H1 (cell line): ENCODE measurements around the gene TBX6. TPM values are rescaled to one million over a fixed set of nuclear protein-coding genes. Genes with fewer than 3 reads are reported as not detected.
"Not testable (repeated sequence)": the region's sequence is repeated elsewhere in the genome, so short reads cannot be mapped to it uniquely, and the experiment has no call there.

Source experiments
- CTCF ChIA-PET: fragments of 300-600 bp; sonication (Branson Sonifier 250); formaldehyde crosslinking; loops from one replicate; lab custom pipeline; 2021; ENCODE audit not compliant: partially characterized antibody; lab: Charles Lee
- POLR2A ChIA-PET: fragments of 300-600 bp; sonication (Branson Sonifier 250); formaldehyde crosslinking; loops from one replicate; lab custom pipeline; 2021; ENCODE audit warnings: inconsistent platforms; ENCODE audit not compliant: partially characterized antibody; lab: Charles Lee
- DNase-seq, 2 experiments: peaks; one replicate each; pipeline versions ENCODE4 v3.0.0 to v3.0.0-alpha.2; 2010 to 2022; ENCODE audit warnings: low spot score in 2 of 2, low read depth in 1 of 2, mixed read lengths in 1 of 2
- FAIRE-seq: peaks from 2 replicates; lab custom pipeline; 2011; peaks lifted over from hg19 to GRCh38; lab: Jason Lieb, UNC
- H2AFZ ChIP-seq: 2 replicates; pipeline ENCODE4 v1.8.1; 2012; ENCODE audit warnings: low read length, inconsistent platforms
- H2AK5ac ChIP-seq: 2 replicates; pipeline ENCODE4 v1.6.1; 2013; ENCODE audit warnings: low read depth, low read length
- H2BK120ac ChIP-seq: replicated peaks from 2 replicates; pipeline ENCODE3; 2013; ENCODE audit warnings: low read depth, low read length, inconsistent platforms
- H2BK12ac ChIP-seq: 2 replicates; pipeline ENCODE4 v1.6.1; 2013; ENCODE audit warnings: low read depth, low read length
- H2BK15ac ChIP-seq: 2 replicates; pipeline ENCODE4 v1.6.1; 2013; ENCODE audit warnings: low read length
- H2BK20ac ChIP-seq: 2 replicates; pipeline ENCODE4 v1.6.1; 2013; ENCODE audit warnings: low read length
- H2BK5ac ChIP-seq: 2 replicates; pipeline ENCODE4 v1.6.1; 2013; ENCODE audit warnings: low read depth, low read length
- H3K14ac ChIP-seq: 2 replicates; pipeline ENCODE4 v1.6.1; 2013; ENCODE audit warnings: inconsistent platforms; ENCODE audit not compliant: insufficient read length
- H3K18ac ChIP-seq: 2 replicates; pipeline ENCODE4 v1.6.1; 2013; ENCODE audit warnings: low read length; ENCODE audit errors: extremely low read depth
- H3K23ac ChIP-seq: 2 replicates; pipeline ENCODE4 v1.6.1; 2013; ENCODE audit warnings: inconsistent platforms; ENCODE audit not compliant: insufficient read length
- H3K23me2 ChIP-seq: 2 replicates; pipeline ENCODE4 v1.6.1; 2013; ENCODE audit warnings: low read depth, low read length
- H3K27ac ChIP-seq: 2 replicates; pipeline ENCODE4 v1.6.1; 2011; ENCODE audit warnings: low read depth, low read length, inconsistent platforms
- H3K27me3 ChIP-seq, 4 experiments: replicated peaks in 1 of 4; 1 replicate in 1 of 4; 2 replicates in 3 of 4; pipeline versions ENCODE4 v1.6.1 to v1.8.1; 2011 to 2013; ENCODE audit warnings: low read length in 3 of 4, mild to moderate bottlenecking in 3 of 4, inconsistent platforms in 2 of 4, mixed read lengths in 2 of 4, moderate library complexity in 1 of 4; ENCODE audit not compliant: control insufficient read depth in 3 of 4, insufficient read depth in 3 of 4; ENCODE audit errors: extremely low read depth in 1 of 4
- H3K36me3 ChIP-seq, 4 experiments: 2 replicates each; pipeline versions ENCODE4 v1.6.1 to v1.8.1; 2011 to 2013; ENCODE audit warnings: mild to moderate bottlenecking in 4 of 4, low read length in 3 of 4, moderate library complexity in 2 of 4, control low read depth in 1 of 4, inconsistent platforms in 1 of 4; ENCODE audit not compliant: insufficient read depth in 4 of 4, control insufficient read depth in 2 of 4
- H3K4ac ChIP-seq: replicated peaks from 2 replicates; pipeline ENCODE3; 2013; ENCODE audit warnings: low read length, low read depth, mixed read lengths, inconsistent platforms; ENCODE audit not compliant: insufficient read length
- H3K4me1 ChIP-seq, 4 experiments: replicated peaks in 1 of 4; 1 replicate in 1 of 4; 2 replicates in 3 of 4; pipeline versions ENCODE4 v1.6.1 to v1.8.1; 2011 to 2013; ENCODE audit warnings: low read length in 3 of 4, inconsistent platforms in 2 of 4, mixed read lengths in 1 of 4; ENCODE audit not compliant: insufficient read depth in 4 of 4, control insufficient read depth in 3 of 4
- H3K4me2 ChIP-seq, 2 experiments: 2 replicates each; pipeline versions ENCODE4 v1.6.1 to v1.8.1; 2011 to 2013; ENCODE audit warnings: low read depth in 2 of 2, low read length in 2 of 2, control low read depth in 1 of 2, inconsistent platforms in 1 of 2, mild to moderate bottlenecking in 1 of 2; ENCODE audit not compliant: insufficient read depth in 1 of 2
- H3K4me3 ChIP-seq, 4 experiments: fragments of 200-600, 300-600 bp in 1 of 4; sonication (generic), shearing (Covaris generic), sonication (Bioruptor Twin) in 1 of 4; 2 replicates each; pipeline versions ENCODE4 v1.5.1 to v1.8.1; 2011 to 2016; ENCODE audit warnings: low read length in 4 of 4, low read depth in 3 of 4, control low read depth in 2 of 4, inconsistent platforms in 2 of 4, mild to moderate bottlenecking in 2 of 4, mixed read lengths in 1 of 4, moderate library complexity in 1 of 4; ENCODE audit not compliant: insufficient read depth in 2 of 4; ENCODE audit errors: extremely low read depth in 1 of 4
- H3K56ac ChIP-seq: replicated peaks from 2 replicates; pipeline ENCODE3; 2013; ENCODE audit warnings: low read depth, mild to moderate bottlenecking, mixed read lengths, low read length, inconsistent platforms; ENCODE audit not compliant: insufficient read length
- H3K79me1 ChIP-seq: 2 replicates; pipeline ENCODE4 v1.6.1; 2013; ENCODE audit warnings: low read depth, low read length, control low read depth
- H3K79me2 ChIP-seq, 2 experiments: 2 replicates each; pipeline versions ENCODE4 v1.6.1 to v1.8.1; 2012 to 2013; ENCODE audit warnings: low read length in 2 of 2, mild to moderate bottlenecking in 2 of 2, inconsistent platforms in 1 of 2; ENCODE audit not compliant: insufficient read depth in 2 of 2, control insufficient read depth in 1 of 2
- H3K9ac ChIP-seq, 4 experiments: replicated peaks in 1 of 4; 1 replicate in 1 of 4; 2 replicates in 3 of 4; pipeline versions ENCODE4 v1.6.1 to v1.8.1; 2011 to 2013; ENCODE audit warnings: low read depth in 3 of 4, low read length in 3 of 4, control low read depth in 2 of 4, mild to moderate bottlenecking in 2 of 4, moderate library complexity in 2 of 4, inconsistent platforms in 1 of 4; ENCODE audit errors: extremely low read depth in 1 of 4
- H3K9me3 ChIP-seq, 2 experiments: 2 replicates each; pipeline versions ENCODE4 v1.6.1 to v1.8.1; 2012 to 2013; ENCODE audit warnings: mild to moderate bottlenecking in 2 of 2, moderate library complexity in 2 of 2, control low read depth in 1 of 2, inconsistent platforms in 1 of 2, low read depth in 1 of 2, low read length in 1 of 2, mixed read lengths in 1 of 2; ENCODE audit not compliant: insufficient read depth in 2 of 2
- H4K20me1 ChIP-seq, 2 experiments: replicated peaks in 1 of 2; 2 replicates each; pipeline versions ENCODE3 to v1.8.1; 2011 to 2013; ENCODE audit warnings: inconsistent platforms in 2 of 2, low read length in 2 of 2, mild to moderate bottlenecking in 1 of 2; ENCODE audit not compliant: insufficient read depth in 2 of 2, control insufficient read depth in 1 of 2
- H4K5ac ChIP-seq: 2 replicates; pipeline ENCODE4 v1.6.1; 2013; ENCODE audit warnings: low read length, low read depth, mixed read lengths, inconsistent platforms; ENCODE audit not compliant: insufficient read length
- H4K8ac ChIP-seq: 2 replicates; pipeline ENCODE4 v1.8.0; 2013; ENCODE audit warnings: mild to moderate bottlenecking, moderate library complexity, low read length, inconsistent platforms; ENCODE audit not compliant: insufficient read depth; ENCODE audit errors: extremely low read depth
- H4K91ac ChIP-seq: replicated peaks from 2 replicates; pipeline ENCODE3; 2013; ENCODE audit warnings: low read length, mixed read lengths, inconsistent platforms; ENCODE audit not compliant: insufficient read length
- WGBS, 2 experiments: shearing (Covaris generic) in 1 of 2; methylation state at CpG; one replicate each; pipeline versions ENCODE4 v1.1.6 to v1.1.7; 2013 to 2015; ENCODE audit warnings: low lambda C conversion rate in 2 of 2, mixed read lengths in 2 of 2, inconsistent platforms in 1 of 2, low coverage in 1 of 2, missing lambda C conversion rate in 1 of 2; ENCODE audit not compliant: insufficient replicate concordance in 2 of 2, insufficient coverage in 1 of 2, insufficient read length in 1 of 2; ENCODE audit errors: extremely low coverage in 1 of 2, missing lambda C conversion rate in 1 of 2; 5-methylcytosine and 5-hydroxymethylcytosine counted together
- polyA plus RNA-seq, 7 experiments: library from polyadenylated mRNA; depleted of rRNA in 3 of 7; stranded (reverse) in 5 of 7; unstranded in 2 of 7; fragments of >200 nt in 5 of 7; fragments of 200-250 nt in 2 of 7; gene quantifications; 1 replicate in 5 of 7; 2 replicates in 1 of 7; 4 replicates in 1 of 7; pipeline versions ENCODE4 v1.2.1 to v1.2.3, GENCODE V29; 2011 to 2013; ENCODE audit warnings: missing spikeins in 2 of 7, mixed read lengths in 2 of 7
- total RNA-seq: library from RNA; stranded (reverse); fragmentation: NEBNext Ultra II Directional; extraction: Animal tissue kit (Norgen Biotek cat#: 25700); gene quantifications from 2 replicates; pipeline ENCODE4 v1.2.1, GENCODE V29; 2021

The TBX6 gene
- total and polyA plus RNA-seq, 2 of the 8 experiments (the other 6 are each of a cell fraction or from before 2014, with no cell fraction given) = 2.2 to 2.8 TPM

DNA sequence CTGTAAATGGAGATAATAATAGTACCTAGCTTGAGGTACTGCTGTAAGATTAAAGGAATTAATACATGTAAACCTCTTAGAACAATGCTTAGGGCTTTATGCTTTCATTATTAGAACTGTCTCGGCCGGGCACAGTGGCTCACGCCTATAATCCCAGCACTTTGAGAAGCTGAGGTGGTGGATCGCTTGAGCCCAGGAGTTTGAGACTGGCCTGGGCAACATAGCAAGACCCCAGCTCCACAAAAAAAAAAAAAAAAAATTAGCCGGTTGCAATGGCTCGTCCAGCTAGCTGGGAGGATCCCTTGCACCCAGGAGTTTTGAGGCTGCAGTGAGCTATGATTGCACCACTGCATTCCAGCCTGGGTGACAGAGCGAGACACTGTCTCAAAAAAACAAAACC, 23.1 kb upstream of the TBX6 start:
- not testable (repeated sequence) for FAIRE-seq, H3K4ac ChIP-seq, H3K18ac ChIP-seq, H3K79me2 ChIP-seq, H3K14ac ChIP-seq, H3K9me3 ChIP-seq, H3K27me3 ChIP-seq, H3K56ac ChIP-seq, H3K23me2 ChIP-seq, H4K5ac ChIP-seq, H3K36me3 ChIP-seq, H2BK12ac ChIP-seq, H3K79me1 ChIP-seq, H2BK5ac ChIP-seq, H2BK15ac ChIP-seq, H4K20me1 ChIP-seq, H3K9ac ChIP-seq, H2BK120ac ChIP-seq, H3K4me3 ChIP-seq, DNase-seq, H2AFZ ChIP-seq, H3K27ac ChIP-seq, H2BK20ac ChIP-seq, H2AK5ac ChIP-seq, H4K91ac ChIP-seq, H3K23ac ChIP-seq, H3K4me2 ChIP-seq, H4K8ac ChIP-seq
- 95% methylated on average over 7 of the region's 7 CpGs; no CpG with 5 or more reads in 1 of the 2 experiments for WGBS, 2 experiments
- H3K4me1 ChIP-seq = peaks cover 0 to 12% (median 6%) of the 10 kb centered on the region in 4 experiments; a peak in 5 of 7 replicates
- POLR2A ChIA-PET = interaction anchor here (0.7 to 16.3 kb wide), 4 partner anchors 10 to 64 kb away, joined by 4 to 169 read pairs (median 4); partner anchors contain the start of genes TBX6 and YPEL3
- CTCF ChIA-PET = interaction anchor here (0.6 to 6.7 kb wide), 4 partner anchors 12 to 83 kb away, joined by 3 to 90 read pairs (median 20); partner anchors contain the start of gene TBX6
